Neural cell (in vitro differentiated cells): Measurements from ENCODE around the gene BCL2L12. TPM values are rescaled to one million over a fixed set of nuclear protein-coding genes. Genes with fewer than 3 reads are reported as not detected.

Experiments used
- H2AFZ ChIP-seq: fragments of 200-600, 300-800 bp; sonication (generic), shearing (Covaris generic); 2 replicates; pipeline ENCODE4 v1.6.0; 2014; ENCODE audit warnings: low read depth, mild to moderate bottlenecking, antibody characterized with exemption, low read length, moderate library complexity
- H3F3A ChIP-seq: fragments of 200-600 bp; shearing (Covaris generic); 2 replicates; pipeline ENCODE4 v1.6.1; 2016; ENCODE audit warnings: mild to moderate bottlenecking, moderate library complexity, mixed read lengths, antibody characterized with exemption, low read length; ENCODE audit not compliant: insufficient read depth, poor library complexity, severe bottlenecking
- H3K27ac ChIP-seq: fragments of 200-600, 300-800 bp; sonication (generic), shearing (Covaris generic); 2 replicates; pipeline ENCODE4 v1.5.1; 2014; ENCODE audit warnings: mild to moderate bottlenecking, low read length, moderate library complexity
- H3K27me3 ChIP-seq: fragments of 300-800, 200-600 bp; sonication (generic), shearing (Covaris generic); 2 replicates; pipeline ENCODE4 v1.6.0; 2014; ENCODE audit warnings: mild to moderate bottlenecking, low read depth, low read length, moderate library complexity; ENCODE audit not compliant: insufficient read depth
- H3K36me3 ChIP-seq: fragments of 300-800, 200-600 bp; sonication (generic), shearing (Covaris generic); 2 replicates; pipeline ENCODE4 v1.5.1; 2014; ENCODE audit warnings: mild to moderate bottlenecking, antibody characterized with exemption, low read length, moderate library complexity; ENCODE audit not compliant: insufficient read depth
- H3K4me2 ChIP-seq: fragments of 300-800, 200-600 bp; sonication (generic), shearing (Covaris generic); 2 replicates; pipeline ENCODE4 v1.6.0; 2014; ENCODE audit warnings: mild to moderate bottlenecking, low read length
- H3K4me3 ChIP-seq: fragments of 300-800, 200-600 bp; sonication (generic), shearing (Covaris generic); 2 replicates; pipeline ENCODE4 v1.5.1; 2014; ENCODE audit warnings: mild to moderate bottlenecking, low read length, moderate library complexity
- H3K79me2 ChIP-seq: fragments of 200-600 bp; shearing (Covaris generic); replicated peaks from 2 replicates; pipeline ENCODE4 v1.6.0; 2014; ENCODE audit warnings: mild to moderate bottlenecking, low read length, moderate library complexity; ENCODE audit not compliant: insufficient read depth
- H3K9ac ChIP-seq: fragments of 300-800, 200-600 bp; sonication (generic), shearing (Covaris generic); 2 replicates; pipeline ENCODE4 v1.6.1; 2016; ENCODE audit warnings: mild to moderate bottlenecking, low read length, mixed read lengths
- H3K9me2 ChIP-seq: fragments of 200-600 bp; shearing (Covaris generic); 2 replicates; pipeline ENCODE4 v1.6.1; 2016; ENCODE audit warnings: mild to moderate bottlenecking, low read length, mixed read lengths; ENCODE audit not compliant: insufficient read depth
- H3K9me3 ChIP-seq: fragments of 200-600, 300-800 bp; sonication (generic), shearing (Covaris generic); 2 replicates; pipeline ENCODE4 v1.6.1; 2016; ENCODE audit warnings: mild to moderate bottlenecking, mixed run types, low read length, moderate library complexity, mixed read lengths
- H4K20me1 ChIP-seq: fragments of 200-600 bp; shearing (Covaris generic); 2 replicates; pipeline ENCODE4 v1.6.1; 2016; ENCODE audit warnings: mild to moderate bottlenecking, mixed run types; ENCODE audit not compliant: insufficient read depth
- EP300 ChIP-seq: fragments of 450-650 bp; conservative IDR thresholded peaks from 2 replicates; pipeline ENCODE4 v1.6.1; 2014; ENCODE audit warnings: antibody characterized with exemption, mild to moderate bottlenecking, moderate library complexity; ENCODE audit not compliant: poor library complexity, severe bottlenecking
- EZH2 ChIP-seq: fragments of 200-600, 300-800 bp; shearing (Covaris generic), sonication (generic); IDR thresholded peaks from 2 replicates; pipeline ENCODE4 v1.6.1; 2014; ENCODE audit warnings: antibody characterized with exemption, low read length, borderline replicate concordance, mild to moderate bottlenecking; ENCODE audit not compliant: insufficient read depth, poor library complexity, severe bottlenecking
- MXI1 ChIP-seq: fragments of 450-650 bp; conservative IDR thresholded peaks from 2 replicates; pipeline ENCODE4 v1.6.1; 2014; ENCODE audit warnings: antibody characterized with exemption, mild to moderate bottlenecking; ENCODE audit not compliant: poor library complexity, severe bottlenecking
- POLR2AphosphoS5 ChIP-seq: IDR thresholded peaks from 2 replicates; pipeline ENCODE4 v1.6.1; 2012
- RAD21 ChIP-seq: fragments of 450-650 bp; conservative IDR thresholded peaks from 2 replicates; pipeline ENCODE4 v1.6.1; 2014; ENCODE audit warnings: antibody characterized with exemption, mild to moderate bottlenecking, moderate library complexity
- SMC3 ChIP-seq: fragments of 450-650 bp; conservative IDR thresholded peaks from 2 replicates; pipeline ENCODE4 v1.6.1; 2014; ENCODE audit warnings: antibody characterized with exemption, mild to moderate bottlenecking, moderate library complexity; ENCODE audit not compliant: poor library complexity
- TAF1 ChIP-seq: IDR thresholded peaks from 2 replicates; pipeline ENCODE4 v1.6.1; 2012; ENCODE audit warnings: low read depth
- polyA plus RNA-seq: library from polyadenylated mRNA; depleted of rRNA; stranded (reverse); fragments of >200 nt; gene quantifications from 2 replicates; pipeline ENCODE4 v1.2.3, GENCODE V29; 2014
- TF ChIP-seq, protein P1 (sequence below): IDR thresholded peaks from 2 replicates; pipeline ENCODE4 v1.6.1; 2012; ENCODE audit warnings: borderline replicate concordance
- TF ChIP-seq, protein P2 (sequence below): fragments of 450-650 bp; IDR thresholded peaks from 2 replicates; pipeline ENCODE4 v1.5.1; 2014; ENCODE audit warnings: antibody characterized with exemption, mild to moderate bottlenecking, moderate library complexity; ENCODE audit not compliant: poor library complexity, severe bottlenecking

Gene BCL2L12
- polyA plus RNA-seq, 1 donor from 2014 or later = 1.1 TPM

DNA sequence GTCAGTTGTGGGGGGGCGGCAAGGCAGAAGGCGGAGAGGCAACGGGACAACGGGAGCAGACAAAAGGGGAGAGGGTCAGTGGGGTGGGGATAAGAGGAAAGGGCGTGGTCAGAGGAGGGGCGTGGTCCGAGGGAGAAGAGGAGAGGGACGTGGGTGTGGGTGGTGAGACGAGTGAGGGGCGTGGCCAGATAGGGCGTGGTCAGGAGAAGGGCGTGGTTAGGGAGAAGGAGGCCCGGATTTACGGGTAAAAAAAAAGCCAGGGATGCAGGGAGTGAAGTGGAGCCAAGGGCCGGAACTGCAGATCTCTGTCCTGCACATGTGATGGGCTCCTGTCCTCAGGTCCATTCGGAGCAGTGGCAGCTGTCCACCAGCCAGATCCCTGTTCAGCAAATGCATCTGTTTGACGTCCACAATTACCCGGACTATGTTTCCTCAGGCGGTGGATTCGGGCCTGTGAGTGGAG lies 46.7 kb downstream of the BCL2L12 start:
- Histone ChIP-seq H4K20me1 (no peaks in the 10 kb centered on the region), H3K4me2 (no peak overlapping the region), H3K27me3 (no peaks in the 10 kb centered on the region), H3K9ac (no peak overlapping the region), H3K4me3 (no peak overlapping the region), H3K27ac (no peak overlapping the region), H3K79me2 (no peaks in the 10 kb centered on the region), H2AFZ (no peak overlapping the region), H3K36me3 (peaks cover 4% of the 10 kb centered on the region), H3F3A (no peaks in the 10 kb centered on the region), H3K9me3 (no peaks in the 10 kb centered on the region), H3K9me2 (no peaks in the 10 kb centered on the region)
- no peak for TF ChIP-seq RAD21
- TF ChIP-seq EZH2 = no peak
- TF ChIP-seq, protein P1, sequence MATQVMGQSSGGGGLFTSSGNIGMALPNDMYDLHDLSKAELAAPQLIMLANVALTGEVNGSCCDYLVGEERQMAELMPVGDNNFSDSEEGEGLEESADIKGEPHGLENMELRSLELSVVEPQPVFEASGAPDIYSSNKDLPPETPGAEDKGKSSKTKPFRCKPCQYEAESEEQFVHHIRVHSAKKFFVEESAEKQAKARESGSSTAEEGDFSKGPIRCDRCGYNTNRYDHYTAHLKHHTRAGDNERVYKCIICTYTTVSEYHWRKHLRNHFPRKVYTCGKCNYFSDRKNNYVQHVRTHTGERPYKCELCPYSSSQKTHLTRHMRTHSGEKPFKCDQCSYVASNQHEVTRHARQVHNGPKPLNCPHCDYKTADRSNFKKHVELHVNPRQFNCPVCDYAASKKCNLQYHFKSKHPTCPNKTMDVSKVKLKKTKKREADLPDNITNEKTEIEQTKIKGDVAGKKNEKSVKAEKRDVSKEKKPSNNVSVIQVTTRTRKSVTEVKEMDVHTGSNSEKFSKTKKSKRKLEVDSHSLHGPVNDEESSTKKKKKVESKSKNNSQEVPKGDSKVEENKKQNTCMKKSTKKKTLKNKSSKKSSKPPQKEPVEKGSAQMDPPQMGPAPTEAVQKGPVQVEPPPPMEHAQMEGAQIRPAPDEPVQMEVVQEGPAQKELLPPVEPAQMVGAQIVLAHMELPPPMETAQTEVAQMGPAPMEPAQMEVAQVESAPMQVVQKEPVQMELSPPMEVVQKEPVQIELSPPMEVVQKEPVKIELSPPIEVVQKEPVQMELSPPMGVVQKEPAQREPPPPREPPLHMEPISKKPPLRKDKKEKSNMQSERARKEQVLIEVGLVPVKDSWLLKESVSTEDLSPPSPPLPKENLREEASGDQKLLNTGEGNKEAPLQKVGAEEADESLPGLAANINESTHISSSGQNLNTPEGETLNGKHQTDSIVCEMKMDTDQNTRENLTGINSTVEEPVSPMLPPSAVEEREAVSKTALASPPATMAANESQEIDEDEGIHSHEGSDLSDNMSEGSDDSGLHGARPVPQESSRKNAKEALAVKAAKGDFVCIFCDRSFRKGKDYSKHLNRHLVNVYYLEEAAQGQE = no peak
- no peak for TF ChIP-seq MXI1
- no peak for TF ChIP-seq SMC3
- no peak for TF ChIP-seq EP300
- TF ChIP-seq TAF1 = no peak
- TF ChIP-seq POLR2AphosphoS5 = no peak
- TF ChIP-seq, protein P2, sequence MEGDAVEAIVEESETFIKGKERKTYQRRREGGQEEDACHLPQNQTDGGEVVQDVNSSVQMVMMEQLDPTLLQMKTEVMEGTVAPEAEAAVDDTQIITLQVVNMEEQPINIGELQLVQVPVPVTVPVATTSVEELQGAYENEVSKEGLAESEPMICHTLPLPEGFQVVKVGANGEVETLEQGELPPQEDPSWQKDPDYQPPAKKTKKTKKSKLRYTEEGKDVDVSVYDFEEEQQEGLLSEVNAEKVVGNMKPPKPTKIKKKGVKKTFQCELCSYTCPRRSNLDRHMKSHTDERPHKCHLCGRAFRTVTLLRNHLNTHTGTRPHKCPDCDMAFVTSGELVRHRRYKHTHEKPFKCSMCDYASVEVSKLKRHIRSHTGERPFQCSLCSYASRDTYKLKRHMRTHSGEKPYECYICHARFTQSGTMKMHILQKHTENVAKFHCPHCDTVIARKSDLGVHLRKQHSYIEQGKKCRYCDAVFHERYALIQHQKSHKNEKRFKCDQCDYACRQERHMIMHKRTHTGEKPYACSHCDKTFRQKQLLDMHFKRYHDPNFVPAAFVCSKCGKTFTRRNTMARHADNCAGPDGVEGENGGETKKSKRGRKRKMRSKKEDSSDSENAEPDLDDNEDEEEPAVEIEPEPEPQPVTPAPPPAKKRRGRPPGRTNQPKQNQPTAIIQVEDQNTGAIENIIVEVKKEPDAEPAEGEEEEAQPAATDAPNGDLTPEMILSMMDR = no peak

DNA sequence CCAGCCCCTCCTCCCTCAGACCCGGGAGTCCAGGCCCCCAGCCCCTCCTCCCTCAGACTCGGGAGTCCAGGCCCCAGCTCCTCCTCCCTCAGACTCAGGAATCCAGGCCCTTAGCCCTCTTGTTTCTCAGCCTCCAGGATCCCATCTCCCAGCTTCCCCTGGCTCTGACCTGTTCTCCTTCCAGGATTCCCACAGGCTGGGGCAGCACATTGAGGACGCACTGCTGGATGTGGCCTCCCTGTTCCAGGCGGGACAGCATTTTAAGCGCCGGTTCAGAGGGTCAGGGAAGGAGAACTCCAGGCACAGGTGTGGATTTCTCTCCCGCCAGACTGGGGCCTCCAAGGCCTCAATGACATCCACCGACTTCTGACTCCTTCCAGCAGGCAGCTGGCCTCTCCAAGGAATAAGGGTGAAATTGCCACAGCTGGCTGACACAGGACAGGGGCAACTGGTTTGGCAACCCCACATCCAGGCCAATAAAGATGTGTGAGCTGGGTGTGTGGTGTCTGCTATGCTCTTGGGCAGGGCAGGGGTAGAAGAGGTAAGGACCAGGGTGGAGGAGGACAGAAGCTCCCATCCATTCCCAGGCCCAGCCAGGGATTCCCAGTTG lies 47.6 kb downstream of the BCL2L12 start:
- H4K20me1 ChIP-seq = no peaks in the 10 kb centered on the region
- peaks cover 4% of the 10 kb centered on the region for H3K36me3 ChIP-seq
- H3K79me2 ChIP-seq = no peaks in the 10 kb centered on the region
- no peaks in the 10 kb centered on the region for H3K9me3 ChIP-seq
- H3K27me3 ChIP-seq = no peaks in the 10 kb centered on the region
- H3K27ac ChIP-seq = no peak overlapping the region
- no peaks in the 10 kb centered on the region for H3F3A ChIP-seq
- no peak overlapping the region for H2AFZ ChIP-seq
- H3K9me2 ChIP-seq = no peaks in the 10 kb centered on the region
- no peak overlapping the region for H3K9ac ChIP-seq
- H3K4me2 ChIP-seq = no peak overlapping the region
- no peak overlapping the region for H3K4me3 ChIP-seq
- TF ChIP-seq, protein P1 = no peak
- TF ChIP-seq SMC3 (no peak), EZH2 (no peak), RAD21 (no peak), EP300 (no peak), TAF1 (no peak), MXI1 (no peak), POLR2AphosphoS5 (no peak)
- TF ChIP-seq, protein P2 = no peak
